ENCODE results near the gene PIGH. TPM values are rescaled to one million over a fixed set of nuclear protein-coding genes. Genes with fewer than 3 reads are reported as not detected.

PIGH gene
- total RNA-seq, 1 experiment from 2014 or later = 6.8 TPM

DNA sequence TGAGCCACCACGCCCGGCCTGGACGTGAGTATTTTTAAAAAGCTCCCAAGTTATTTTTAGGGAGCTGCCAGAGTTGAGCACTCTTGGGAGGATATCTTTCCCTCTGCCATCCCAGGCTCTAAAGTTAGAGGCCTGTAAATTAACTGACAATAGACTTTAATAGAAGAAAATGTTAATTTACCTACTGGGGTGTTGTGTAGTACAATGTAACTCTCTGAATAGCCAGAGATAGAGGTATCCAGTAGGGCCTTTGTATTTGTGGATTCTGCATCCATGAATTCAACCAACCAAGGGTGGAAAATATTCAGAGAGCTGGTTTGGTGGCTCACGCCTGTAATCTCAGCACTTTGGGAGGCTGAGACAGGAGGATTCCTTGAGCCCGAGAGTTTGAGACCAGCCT, 7.6 kb upstream of the PIGH start (continued):
- TF ChIP-seq, protein P1, sequence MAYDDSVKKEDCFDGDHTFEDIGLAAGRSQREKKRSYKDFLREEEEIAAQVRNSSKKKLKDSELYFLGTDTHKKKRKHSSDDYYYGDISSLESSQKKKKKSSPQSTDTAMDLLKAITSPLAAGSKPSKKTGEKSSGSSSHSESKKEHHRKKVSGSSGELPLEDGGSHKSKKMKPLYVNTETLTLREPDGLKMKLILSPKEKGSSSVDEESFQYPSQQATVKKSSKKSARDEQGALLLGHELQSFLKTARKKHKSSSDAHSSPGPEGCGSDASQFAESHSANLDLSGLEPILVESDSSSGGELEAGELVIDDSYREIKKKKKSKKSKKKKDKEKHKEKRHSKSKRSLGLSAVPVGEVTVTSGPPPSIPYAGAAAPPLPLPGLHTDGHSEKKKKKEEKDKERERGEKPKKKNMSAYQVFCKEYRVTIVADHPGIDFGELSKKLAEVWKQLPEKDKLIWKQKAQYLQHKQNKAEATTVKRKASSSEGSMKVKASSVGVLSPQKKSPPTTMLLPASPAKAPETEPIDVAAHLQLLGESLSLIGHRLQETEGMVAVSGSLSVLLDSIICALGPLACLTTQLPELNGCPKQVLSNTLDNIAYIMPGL (CRISPR knock-in tag; IDR thresholded peaks at IDR 0.05) = no peak

DNA sequence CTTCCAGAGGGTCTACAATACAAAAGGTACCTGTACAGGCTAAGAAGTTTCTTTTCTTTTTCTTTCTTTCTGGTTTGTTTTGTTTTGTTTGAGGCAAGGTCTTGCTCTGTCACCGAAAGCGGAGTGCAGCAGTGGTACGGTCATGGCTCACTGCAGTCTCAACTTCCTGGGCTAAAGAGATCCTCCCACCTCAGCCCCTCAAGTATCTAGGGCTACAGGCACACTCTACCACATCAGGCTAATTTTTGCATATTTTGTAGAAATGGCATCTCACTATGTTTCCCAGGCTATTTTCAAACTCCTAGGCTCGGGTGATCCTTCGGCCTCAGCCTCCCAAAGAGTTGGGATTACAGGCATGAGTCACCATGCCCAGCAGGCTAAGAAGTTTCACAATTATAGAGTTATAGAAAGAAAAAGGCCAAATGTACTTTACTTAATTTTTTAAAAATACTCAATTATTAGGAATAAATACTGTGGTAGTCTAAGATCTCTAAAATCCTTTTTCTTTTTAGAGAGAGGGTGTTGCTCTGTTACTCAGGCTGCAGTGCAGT, 3.0 kb upstream of the PIGH start:
- CTCF ChIA-PET = no interaction called here
- POLR2A ChIA-PET = interaction anchor here (0.7 kb wide), 1 partner anchor 170 kb away, joined by 4 read pairs; no protein-coding TSS in a partner anchor
- ATAC-seq (no peak), DNase-seq (ENCODE audit: low spot score) (no peak)
- Mint-ChIP-seq H3K27me3 (ENCODE audit: low read depth) (peaks cover 86% of the 10 kb centered on the region), H3K9me3 (no peaks in the 10 kb centered on the region), H3K4me1 (peaks cover 8% of the 10 kb centered on the region), H3K4me3 (no peak overlapping the region), H3K36me3 (no peaks in the 10 kb centered on the region), H3K27ac (no peak overlapping the region)
- TF ChIP-seq ATF1 (CRISPR knock-in tag; IDR thresholded peaks at IDR 0.05) (no peak), ZNF532 (CRISPR knock-in tag; IDR thresholded peaks at IDR 0.05; ENCODE audit: borderline replicate concordance) (no peak), PRRX2 (CRISPR knock-in tag; IDR thresholded peaks at IDR 0.05) (no peak), NR3C1 (CRISPR knock-in tag; conservative IDR thresholded peaks at IDR 0.05; ENCODE audit: low read depth) (no peak), HMGA2 (CRISPR knock-in tag; IDR thresholded peaks at IDR 0.05) (no peak), EMX1 (CRISPR knock-in tag; IDR thresholded peaks at IDR 0.05) (no peak), CREM (CRISPR knock-in tag; IDR thresholded peaks at IDR 0.05) (no peak), PREB (CRISPR knock-in tag; IDR thresholded peaks at IDR 0.05; ENCODE audit: borderline replicate concordance) (no peak), FOXP1 (CRISPR knock-in tag; IDR thresholded peaks at IDR 0.05; ENCODE audit: borderline replicate concordance) (no peak), ZNF416 (CRISPR knock-in tag; IDR thresholded peaks at IDR 0.05) (no peak), USF2 (CRISPR knock-in tag; IDR thresholded peaks at IDR 0.05) (no peak), IRF2 (CRISPR knock-in tag; IDR thresholded peaks at IDR 0.05; ENCODE audit: borderline replicate concordance, low read depth) (no peak), MXD4 (CRISPR knock-in tag; IDR thresholded peaks at IDR 0.05; ENCODE audit: borderline replicate concordance) (no peak), AFF4 (CRISPR knock-in tag; IDR thresholded peaks at IDR 0.05; ENCODE audit: borderline replicate concordance) (no peak), ZNF138 (CRISPR knock-in tag; conservative IDR thresholded peaks at IDR 0.05) (no peak)
- TF ChIP-seq, protein P2, sequence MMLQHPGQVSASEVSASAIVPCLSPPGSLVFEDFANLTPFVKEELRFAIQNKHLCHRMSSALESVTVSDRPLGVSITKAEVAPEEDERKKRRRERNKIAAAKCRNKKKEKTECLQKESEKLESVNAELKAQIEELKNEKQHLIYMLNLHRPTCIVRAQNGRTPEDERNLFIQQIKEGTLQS (CRISPR knock-in tag; conservative IDR thresholded peaks at IDR 0.05) = no peak
- TF ChIP-seq, protein P3, sequence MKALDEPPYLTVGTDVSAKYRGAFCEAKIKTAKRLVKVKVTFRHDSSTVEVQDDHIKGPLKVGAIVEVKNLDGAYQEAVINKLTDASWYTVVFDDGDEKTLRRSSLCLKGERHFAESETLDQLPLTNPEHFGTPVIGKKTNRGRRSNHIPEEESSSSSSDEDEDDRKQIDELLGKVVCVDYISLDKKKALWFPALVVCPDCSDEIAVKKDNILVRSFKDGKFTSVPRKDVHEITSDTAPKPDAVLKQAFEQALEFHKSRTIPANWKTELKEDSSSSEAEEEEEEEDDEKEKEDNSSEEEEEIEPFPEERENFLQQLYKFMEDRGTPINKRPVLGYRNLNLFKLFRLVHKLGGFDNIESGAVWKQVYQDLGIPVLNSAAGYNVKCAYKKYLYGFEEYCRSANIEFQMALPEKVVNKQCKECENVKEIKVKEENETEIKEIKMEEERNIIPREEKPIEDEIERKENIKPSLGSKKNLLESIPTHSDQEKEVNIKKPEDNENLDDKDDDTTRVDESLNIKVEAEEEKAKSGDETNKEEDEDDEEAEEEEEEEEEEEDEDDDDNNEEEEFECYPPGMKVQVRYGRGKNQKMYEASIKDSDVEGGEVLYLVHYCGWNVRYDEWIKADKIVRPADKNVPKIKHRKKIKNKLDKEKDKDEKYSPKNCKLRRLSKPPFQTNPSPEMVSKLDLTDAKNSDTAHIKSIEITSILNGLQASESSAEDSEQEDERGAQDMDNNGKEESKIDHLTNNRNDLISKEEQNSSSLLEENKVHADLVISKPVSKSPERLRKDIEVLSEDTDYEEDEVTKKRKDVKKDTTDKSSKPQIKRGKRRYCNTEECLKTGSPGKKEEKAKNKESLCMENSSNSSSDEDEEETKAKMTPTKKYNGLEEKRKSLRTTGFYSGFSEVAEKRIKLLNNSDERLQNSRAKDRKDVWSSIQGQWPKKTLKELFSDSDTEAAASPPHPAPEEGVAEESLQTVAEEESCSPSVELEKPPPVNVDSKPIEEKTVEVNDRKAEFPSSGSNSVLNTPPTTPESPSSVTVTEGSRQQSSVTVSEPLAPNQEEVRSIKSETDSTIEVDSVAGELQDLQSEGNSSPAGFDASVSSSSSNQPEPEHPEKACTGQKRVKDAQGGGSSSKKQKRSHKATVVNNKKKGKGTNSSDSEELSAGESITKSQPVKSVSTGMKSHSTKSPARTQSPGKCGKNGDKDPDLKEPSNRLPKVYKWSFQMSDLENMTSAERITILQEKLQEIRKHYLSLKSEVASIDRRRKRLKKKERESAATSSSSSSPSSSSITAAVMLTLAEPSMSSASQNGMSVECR (CRISPR knock-in tag; IDR thresholded peaks at IDR 0.05; ENCODE audit: borderline replicate concordance) = no peak

Data from WTC11 (cell line).